GM19328 (cell line): Measurements from ENCODE around the gene MATN1.
"Not testable (repeated sequence)": the region's sequence is repeated elsewhere in the genome, so short reads cannot be mapped to it uniquely, and the experiment has no call there.

Experiments
- ATAC-seq: cut with Tn5 transposase; IDR thresholded peaks from one replicate; pipeline ENCODE4 v1.9.1; 2021; ENCODE audit warnings: mild to moderate bottlenecking, moderate library complexity; ENCODE audit not compliant: unreplicated experiment

MATN1 gene, protein sequence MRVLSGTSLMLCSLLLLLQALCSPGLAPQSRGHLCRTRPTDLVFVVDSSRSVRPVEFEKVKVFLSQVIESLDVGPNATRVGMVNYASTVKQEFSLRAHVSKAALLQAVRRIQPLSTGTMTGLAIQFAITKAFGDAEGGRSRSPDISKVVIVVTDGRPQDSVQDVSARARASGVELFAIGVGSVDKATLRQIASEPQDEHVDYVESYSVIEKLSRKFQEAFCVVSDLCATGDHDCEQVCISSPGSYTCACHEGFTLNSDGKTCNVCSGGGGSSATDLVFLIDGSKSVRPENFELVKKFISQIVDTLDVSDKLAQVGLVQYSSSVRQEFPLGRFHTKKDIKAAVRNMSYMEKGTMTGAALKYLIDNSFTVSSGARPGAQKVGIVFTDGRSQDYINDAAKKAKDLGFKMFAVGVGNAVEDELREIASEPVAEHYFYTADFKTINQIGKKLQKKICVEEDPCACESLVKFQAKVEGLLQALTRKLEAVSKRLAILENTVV

GRCh38 chr1:30723331-30723755 lies at the start of gene MATN1:
Gene MATN1 (minus strand): TSS chr1:30723585. CDS start chr1:30723551, 34 bp downstream.
- ATAC-seq: no peak

- no peak for ATAC-seq
Measured at GRCh38 chr1:30771005-30771404, 47.6 kb upstream of the MATN1 start.

GRCh38 chr1:30770150-30770549 lies 46.8 kb upstream of the MATN1 start:
- no peak for ATAC-seq

GRCh38 chr1:30768830-30769718 lies 45.7 kb upstream of the MATN1 start:
- ATAC-seq: no peak

GRCh38 chr1:30768159-30768829 lies 44.9 kb upstream of the MATN1 start:
- no peak for ATAC-seq

GRCh38 chr1:30766948-30767347 lies 43.6 kb upstream of the MATN1 start:
- ATAC-seq: not testable (repeated sequence)

GRCh38 chr1:30765556-30766434 lies 42.4 kb upstream of the MATN1 start:
- no peak for ATAC-seq

DNA sequence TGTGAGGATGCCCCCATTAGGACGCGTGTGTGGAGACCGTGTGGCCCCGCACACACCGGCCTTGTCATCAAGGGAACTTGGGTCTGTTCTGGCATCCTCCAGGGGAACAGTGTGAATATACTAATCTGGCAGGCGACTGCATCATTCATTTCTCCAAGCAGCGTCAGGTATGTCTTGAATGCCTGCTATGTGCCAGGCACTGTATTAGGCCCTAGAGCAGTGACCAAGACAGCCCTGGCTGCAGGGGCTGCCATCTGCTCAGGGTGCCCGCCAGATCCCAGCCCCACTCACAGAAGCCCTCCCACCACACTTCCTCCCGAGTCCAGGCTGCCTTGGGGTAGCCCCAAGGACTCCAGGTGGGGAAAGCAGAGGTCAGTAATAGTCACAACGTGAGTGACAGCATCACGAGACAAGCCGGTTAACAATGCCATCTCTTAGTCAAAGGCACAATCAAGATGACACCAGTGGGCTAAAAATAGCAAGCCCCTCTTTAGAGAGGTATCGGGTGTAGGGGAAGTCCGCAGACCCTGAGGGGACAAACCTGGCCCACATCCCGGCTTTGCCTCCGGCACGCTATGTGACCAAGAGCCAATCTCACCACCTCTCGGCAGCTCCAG lies 41.7 kb upstream of the MATN1 start:
- no peak for ATAC-seq

DNA sequence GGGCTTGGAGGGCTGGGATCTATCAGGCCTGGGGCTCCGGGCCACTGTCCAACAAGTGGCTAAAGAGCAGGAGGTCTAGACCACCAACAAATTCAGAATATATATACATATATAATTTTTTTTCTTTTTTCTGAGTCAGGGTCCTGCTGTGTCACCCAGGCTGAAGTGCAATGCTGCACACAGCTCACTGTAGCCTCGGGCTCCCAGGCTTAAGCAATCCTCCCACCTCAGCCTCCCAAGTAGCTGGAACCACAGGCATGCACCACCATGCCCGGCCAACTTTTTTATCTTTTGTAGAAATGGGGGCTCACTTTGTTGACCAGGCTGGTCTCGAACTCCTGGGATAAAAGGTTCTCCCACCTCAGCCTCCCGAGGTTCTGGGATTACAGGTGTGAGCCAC lies 41.0 kb upstream of the MATN1 start:
- ATAC-seq: no peak

DNA sequence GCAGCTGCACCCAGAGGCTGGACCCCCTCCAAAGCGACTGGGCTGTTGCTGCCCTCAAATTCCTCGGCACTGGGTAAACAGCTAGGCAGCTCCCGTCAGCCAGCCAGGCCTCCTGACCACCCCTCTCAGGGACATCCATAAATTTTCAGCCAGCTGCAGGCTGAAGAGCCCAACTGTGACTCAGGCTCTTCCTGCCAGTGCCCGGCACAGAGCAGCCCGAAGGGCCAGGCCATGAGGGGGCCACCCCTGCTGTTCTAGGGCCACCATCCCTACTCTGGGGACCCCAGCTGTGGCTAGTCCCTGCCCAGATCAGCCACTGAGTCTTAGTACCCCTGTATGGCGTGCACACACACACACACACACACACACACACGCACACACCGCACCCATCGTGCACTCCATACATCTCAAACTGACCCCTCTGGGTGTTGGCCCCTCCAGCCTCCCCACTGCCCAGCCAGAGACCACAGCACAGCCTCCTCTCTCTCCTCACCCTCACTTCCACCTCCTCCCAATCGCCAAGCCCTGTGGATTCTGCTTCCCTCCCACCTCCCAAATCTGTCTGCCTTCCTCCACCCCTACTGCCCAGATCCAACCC lies 40.4 kb upstream of the MATN1 start:
- ATAC-seq: no peak

- ATAC-seq: no peak
Measured at GRCh38 chr1:30762930-30763650, 39.7 kb upstream of the MATN1 start.

DNA sequence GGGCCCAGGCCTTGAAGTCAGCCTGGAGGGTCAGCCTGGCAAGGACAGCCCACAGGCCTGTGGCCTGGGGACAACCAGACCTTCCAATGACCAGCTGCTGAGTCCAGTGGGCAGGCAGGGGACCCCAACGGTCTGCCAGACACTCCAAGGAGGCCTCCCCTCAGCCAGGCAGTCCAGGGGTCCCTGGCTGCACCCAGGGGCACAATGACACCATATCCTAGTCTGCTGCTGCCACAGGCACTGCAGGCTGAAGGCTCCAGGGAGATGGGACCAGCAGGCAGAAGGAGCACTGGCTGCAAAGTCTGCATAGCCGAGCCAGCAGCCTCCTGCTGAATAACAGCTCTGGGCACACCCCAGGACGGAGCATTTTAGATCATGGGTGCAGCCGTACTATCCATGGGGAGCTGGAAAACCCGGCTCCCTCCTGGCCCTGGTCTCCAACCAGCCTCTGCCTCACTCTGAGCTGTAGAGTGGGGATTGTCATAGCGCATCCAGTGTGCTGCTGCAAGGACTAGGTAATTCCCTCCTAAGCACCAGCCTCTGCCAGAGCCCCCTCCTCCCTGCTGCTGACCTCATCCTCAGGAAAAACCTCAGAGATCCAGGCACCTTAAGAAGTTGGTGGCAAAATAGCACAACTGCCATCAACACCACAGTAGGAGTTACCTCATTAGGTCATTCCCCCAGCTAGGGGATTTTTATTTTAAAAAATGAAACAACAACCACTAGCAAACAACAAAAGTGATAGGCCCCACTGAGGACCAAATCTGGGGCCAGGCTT lies 39.0 kb upstream of the MATN1 start:
- ATAC-seq: no peak

DNA sequence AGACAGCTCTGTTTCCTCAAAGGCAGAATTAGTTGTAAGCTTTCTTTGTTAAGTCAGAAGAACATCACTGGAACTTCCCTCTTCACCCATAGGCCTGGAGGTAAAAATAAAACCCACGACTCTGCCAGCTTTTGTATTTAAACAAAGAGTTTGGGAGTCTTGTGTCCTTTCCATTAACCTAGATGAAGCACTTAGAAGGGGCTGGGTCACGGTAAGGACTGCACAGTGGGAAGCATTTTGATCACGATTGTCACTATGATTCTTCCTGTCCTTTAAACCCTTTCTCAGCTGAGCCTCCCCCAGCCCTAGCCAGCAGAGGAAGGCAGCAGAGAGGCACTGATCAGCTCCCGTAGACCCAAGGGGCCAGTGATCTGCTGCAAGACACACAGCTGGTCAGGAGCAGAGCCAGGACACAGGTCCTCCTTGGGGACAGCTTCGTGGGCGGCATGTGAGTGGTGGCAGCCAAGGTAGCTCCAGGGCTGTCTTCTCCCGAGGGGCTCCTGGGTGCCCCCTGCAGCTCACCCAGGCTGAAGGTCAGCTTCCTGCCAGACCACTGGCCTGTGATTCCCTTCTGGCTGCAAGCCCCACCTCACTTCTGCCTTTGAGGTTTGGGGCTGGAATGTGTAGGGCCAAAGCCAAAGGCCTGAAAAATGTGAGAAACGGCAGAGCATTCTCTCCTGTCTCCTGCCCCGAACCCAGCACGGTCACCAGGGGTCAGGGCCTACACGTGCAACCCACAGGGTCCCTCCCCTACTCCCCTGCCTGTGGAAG lies 38.2 kb upstream of the MATN1 start:
- ATAC-seq: no peak

DNA sequence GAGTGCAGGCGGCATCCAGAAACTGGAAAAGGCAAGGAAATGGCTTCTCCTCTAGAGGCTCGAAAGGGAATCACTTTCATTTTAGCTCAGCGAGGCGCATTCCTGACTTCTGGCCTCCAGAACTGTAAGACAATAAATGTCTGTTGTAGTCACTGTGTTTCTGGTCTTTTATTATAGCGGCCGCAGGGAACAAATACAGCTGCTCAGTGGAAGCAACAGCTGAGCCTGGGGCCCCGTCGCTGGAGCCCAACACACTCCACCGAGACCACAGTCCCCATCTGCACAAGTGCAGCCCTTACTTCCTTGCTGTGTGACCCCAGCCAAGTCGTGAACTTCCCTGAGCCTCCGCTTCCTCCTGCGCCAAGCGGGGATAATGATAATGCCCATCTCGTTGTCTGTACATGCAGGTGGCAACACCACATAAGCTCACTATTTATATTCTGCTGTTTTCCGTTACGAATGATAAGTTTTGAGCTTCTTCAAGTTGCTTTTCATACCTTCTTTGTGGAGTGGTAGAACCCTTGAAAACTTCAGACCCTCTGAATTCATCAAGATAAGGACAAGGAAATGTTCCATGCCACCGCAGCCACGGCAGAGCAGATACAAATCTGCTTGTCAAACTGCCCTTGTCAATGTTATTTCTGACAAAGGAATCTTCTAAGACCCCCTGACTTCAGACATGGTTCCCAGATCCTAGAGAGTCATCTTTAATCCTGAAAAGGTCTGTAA lies 37.4 kb upstream of the MATN1 start:
- no peak for ATAC-seq

GRCh38 chr1:30759718-30760281 lies 36.4 kb upstream of the MATN1 start:
- ATAC-seq: no peak

- ATAC-seq: no peak
Measured at GRCh38 chr1:30758785-30759380, 35.5 kb upstream of the MATN1 start.
